Embryonic facial prominence (tissue), 1 donor: Measurements from ENCODE around the gene MTCL1.

Experiments used
- DNase-seq: peaks from one replicate; pipeline ENCODE4 v3.0.0-alpha.2; 2016; ENCODE audit errors: extremely low spot score

The MTCL1 gene

GRCh38 chr18:8705238-8705960 lies at the start of gene MTCL1:
Gene MTCL1 (plus strand): TSS chr18:8705556. CDS start chr18:8705661, 105 bp downstream.
- DNase-seq = no peak

DNA sequence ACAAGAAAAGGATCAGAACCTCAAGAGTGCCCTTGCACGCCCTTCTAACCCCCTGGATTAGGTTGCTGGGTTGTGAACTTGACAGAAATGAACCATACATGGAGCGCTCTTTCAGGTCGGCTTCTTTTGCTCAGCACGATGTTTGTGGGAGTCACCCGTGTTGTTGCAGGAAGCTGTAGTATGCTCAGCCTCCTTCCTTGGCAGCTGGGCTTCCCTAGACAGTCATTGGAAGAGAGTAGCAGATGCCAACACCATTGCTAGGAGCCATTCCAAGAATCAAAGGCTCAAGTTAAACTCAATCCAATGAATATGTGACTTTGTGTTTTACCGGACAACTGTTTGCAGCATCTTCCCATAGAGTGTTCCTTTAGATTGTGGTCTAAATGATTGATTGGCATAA lies 49.1 kb upstream of the MTCL1 start:
- DNase-seq = no peak

GRCh38 chr18:8657050-8657820 lies 48.1 kb upstream of the MTCL1 start:
- no peak for DNase-seq

- no peak for DNase-seq
Observed at GRCh38 chr18:8657873-8658470, 47.4 kb upstream of the MTCL1 start.

DNA sequence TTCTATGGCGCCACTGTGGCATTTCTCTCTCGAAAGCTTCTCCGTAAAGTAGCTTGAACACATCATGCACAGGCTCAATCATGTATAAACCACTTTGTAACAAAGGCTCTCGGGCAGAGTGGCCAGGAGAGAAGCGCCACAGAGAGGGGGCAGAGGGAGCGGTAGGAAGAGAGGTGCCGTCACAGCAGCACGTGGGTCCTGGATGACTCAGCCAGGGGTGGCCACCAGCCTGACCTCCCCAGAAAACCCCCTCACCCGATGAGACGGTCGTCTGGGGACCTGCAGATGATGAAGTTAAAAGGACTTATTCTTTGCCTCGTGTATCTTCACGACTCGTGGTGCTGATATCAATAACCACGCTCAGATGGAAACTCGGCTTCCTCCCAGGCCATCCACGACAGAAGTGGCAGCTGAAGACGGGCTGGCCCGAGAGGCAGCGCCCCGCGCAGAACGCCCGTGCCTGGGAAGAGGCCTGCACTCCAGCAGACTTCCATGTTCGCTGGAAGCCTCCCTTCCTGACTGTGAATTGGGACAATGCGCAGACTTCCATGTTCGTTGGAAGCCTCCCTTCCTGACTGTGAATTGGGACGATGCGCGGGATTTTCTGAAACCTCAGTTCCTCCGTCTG lies 46.4 kb upstream of the MTCL1 start:
- no peak for DNase-seq

- DNase-seq = no peak
Observed at GRCh38 chr18:8659609-8660242, 45.6 kb upstream of the MTCL1 start.

DNA sequence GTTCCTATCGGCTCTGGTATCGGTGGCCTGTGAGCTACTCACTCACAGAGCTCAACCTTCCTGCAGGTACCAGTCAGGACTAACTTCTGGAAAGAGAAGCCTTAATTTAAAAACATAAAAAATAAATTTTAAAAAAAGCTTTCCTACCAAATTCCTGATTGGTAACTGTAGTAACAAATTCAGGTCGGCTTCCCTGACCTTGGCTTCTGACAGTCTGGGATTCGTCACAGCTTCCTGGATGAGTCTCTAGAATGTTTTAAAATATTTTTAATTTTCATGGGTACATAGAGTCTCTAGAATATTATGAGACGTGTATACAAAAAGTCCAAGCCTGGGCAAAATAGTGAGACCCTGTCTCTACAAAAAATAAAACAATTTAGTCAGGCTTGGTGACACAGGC lies 45.0 kb upstream of the MTCL1 start:
- DNase-seq = no peak

DNA sequence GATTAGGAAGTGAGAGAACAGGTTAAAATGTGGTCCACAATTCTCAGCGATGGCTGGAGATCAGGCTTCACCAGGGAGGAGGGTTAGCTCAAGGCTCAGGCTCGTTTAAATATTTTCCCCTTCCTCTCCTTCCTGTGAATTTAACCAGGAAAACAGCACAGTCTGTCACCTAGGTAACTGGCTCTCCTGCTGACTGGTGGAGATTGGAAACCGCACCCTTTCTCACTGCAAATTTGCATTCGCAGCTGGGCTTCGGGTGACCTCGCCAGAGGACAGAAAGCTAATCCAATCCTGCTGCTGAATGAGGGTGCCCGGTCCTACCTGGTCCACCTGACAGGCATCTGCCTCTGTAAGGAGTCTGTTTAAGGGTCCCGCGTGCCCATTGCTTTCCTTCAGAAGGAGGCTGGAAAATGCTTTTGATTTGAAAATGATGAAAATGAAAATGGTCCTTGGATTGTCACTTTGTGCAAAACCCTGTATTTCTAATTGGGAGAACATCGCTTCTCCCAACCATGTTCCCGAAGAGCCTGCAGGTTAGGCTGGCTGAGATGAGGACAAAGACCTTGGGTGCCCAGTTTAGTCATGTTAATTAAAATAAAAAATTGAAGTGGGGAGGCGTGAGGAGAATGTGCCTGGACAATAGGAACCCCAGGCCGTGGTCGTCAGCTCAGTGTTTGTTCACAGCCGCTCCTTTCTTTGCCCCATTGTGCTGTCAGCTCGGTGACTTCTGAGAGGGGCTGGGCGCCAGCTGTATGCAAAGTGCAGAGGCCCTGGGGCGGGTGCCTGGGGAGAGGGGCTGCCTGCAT lies 43.4 kb upstream of the MTCL1 start:
- DNase-seq = peak; percentile 45

GRCh38 chr18:8662560-8663255 lies 42.6 kb upstream of the MTCL1 start:
- no peak for DNase-seq

DNA sequence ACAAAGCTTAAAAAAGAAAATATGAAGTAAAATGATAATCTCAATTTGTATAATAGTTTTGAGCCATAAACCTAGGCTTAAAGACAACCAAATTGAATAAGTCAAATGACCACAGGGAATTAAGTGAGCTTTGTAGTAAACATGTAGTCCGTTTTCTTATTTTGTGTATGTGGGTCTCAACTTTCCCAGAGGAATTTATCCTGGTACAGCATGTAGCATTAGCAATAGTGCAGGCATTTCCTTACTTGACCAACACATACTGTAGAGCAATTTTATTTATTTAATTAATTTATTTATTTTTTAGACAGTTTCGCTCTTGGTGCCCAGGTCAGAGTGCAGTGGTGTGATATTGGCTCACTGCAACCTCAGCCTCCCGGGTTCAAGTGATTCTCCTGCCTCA lies 37.5 kb upstream of the MTCL1 start:
- no peak for DNase-seq

DNA sequence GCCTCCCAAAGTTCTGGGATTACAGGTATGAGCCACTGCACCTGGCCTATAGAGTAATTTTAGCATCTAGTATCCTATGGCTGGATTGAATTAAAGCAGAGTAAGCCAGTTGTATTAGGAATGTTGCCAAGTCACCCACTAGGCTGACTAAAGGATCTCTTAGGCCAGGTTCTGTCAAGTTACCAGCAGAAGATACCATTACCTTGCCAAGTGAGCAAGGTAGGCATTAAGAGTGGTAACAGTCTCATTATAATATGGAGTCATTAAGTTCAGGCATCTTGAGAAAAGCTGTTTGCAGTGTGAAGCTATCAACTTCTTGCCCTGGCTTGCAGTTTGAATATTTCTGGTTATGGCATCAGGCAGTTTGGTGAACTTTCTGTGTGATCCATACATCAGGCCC lies 37.0 kb upstream of the MTCL1 start:
- DNase-seq = no peak

- DNase-seq = no peak
Observed at GRCh38 chr18:8669571-8669970, 35.8 kb upstream of the MTCL1 start.

DNA sequence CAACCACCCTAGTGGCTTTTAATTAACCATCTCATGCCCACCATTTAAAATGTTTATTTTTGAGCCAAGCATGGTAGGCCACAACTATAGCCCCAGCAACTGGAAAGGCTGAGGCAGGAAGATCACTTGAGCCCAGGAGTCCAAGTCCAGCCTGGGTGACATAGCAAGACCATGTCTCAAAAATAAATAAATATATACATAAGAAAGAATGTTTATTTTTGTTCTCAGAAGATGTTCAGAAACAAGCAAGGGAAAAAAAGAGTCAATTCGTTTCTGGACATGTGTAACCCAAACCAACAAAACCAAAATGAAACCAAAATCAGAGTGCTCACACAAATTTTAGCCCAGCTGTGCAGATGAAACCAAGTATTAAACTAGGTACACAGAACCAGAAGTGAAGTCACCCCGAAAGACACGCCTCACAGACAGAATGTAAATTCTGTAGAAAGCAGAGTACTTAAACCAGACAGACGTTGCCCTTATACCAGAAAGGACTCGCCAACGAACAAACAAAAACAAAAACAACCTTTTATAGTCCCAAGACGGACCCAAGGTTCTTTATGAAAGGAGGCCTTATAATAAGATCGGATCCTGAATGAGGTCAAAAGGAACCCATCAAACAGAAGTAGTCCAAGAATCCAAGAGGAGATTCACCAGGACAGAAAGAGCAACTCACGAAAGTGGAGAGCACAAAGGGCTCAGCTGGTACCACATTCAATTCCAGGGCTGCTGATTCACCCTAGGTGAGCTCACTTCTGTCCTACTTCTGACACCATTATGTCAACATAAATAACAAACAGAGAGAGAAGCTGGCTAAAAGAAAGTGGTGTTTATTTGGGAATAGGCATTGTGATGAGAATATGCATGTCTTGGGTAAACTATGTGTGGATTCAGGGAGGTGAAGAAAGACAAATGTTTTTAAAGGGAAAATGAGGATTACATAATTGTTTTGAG lies 31.8 kb upstream of the MTCL1 start:
- DNase-seq = no peak

DNA sequence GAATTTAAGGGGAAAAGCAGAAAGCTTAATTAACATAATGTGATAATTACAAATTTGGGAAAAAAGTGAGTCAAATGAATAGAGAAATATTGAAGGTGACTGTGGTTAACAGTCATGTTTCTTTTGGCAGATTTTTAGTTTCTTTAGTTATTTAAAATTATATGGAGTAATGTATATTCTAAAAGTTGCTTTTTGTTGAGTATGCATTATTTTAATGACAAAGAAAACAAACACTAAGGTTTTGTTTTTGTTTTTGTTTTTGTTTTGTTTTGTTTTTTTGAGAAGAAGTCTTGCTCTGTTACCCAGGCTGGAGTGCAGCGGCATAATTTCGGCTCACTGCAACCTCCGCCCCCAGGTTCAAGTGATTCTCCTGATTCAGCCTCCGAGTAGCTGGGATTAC lies 30.3 kb upstream of the MTCL1 start:
- DNase-seq = no peak

DNA sequence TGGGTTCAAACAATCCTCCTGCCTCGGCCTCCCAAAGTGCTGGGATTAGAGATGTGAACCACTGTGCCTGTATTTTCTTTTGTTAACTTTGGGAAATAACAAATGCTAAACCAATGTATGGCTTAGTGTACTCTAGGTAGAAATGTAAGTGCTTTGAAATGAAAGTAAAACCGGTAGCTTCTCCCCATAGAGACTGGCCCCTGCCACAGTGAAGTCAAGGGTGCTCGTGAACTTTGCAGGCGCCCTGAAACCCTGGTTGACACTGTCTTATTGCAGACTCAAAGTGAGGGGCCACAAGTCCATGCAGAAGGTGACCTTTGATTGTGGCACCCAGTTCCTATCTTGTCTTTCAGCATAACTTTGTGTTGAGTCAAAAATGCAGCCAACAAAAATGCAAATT lies 24.2 kb upstream of the MTCL1 start:
- DNase-seq = no peak

GRCh38 chr18:8684577-8684976 lies 20.8 kb upstream of the MTCL1 start:
- DNase-seq = no peak

DNA sequence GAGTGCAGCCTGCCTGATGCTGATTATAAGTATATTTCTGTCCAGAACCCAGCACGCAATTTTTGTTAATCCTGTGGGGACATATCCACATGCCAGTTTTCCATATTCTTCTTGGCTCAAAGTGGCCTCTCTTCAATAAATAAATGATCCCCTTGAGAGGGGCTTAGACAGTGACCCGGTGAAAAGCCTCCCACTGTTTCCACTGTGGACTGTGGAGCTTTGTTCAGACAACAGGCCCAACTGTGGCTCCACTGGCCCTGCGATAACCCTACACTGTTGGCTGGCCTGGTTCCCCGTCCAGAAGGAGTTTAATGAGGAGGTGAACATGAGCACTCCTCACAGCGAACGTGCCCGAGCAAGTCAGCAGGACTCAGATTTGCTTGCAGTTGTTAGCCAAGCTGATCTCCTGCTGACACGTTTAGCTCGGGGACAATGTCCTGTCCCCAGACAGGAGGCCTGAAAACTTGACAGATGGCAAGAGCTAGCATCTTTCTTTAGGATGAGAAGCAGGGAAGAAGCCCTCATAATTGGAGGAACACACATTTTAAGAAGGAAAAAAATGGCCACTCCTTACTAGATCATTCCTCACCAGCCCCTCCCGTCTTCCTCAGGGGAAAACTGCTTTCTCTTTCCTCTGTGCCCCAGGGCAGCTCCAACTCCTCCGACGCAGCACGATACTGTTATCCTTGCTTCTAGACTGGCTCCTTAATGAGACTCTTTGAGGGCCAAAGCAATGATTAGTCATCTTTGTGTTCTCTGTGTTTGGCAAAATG lies 20.0 kb upstream of the MTCL1 start:
- no peak for DNase-seq

- DNase-seq = no peak
Observed at GRCh38 chr18:8685914-8686216, 19.5 kb upstream of the MTCL1 start.

- no peak for DNase-seq
Observed at GRCh38 chr18:8686611-8687010, 18.7 kb upstream of the MTCL1 start.
